NT2/D1 (cell line): ENCODE results near the gene CPED1.

Source experiments
- SUZ12 ChIP-seq: IDR thresholded peaks from 2 replicates; pipeline ENCODE4 v1.6.1; 2011; ENCODE audit not compliant: insufficient read length, insufficient read depth; ENCODE audit errors: extremely low read depth
- ZNF274 ChIP-seq: IDR thresholded peaks from 2 replicates; pipeline ENCODE4 v1.6.1; 2011; ENCODE audit warnings: mild to moderate bottlenecking, low read depth, low read length

- no peak for TF ChIP-seq SUZ12
- TF ChIP-seq ZNF274, result no peak
Measured at GRCh38 chr7:121076350-121077164, 88.0 kb downstream of the CPED1 start.
